Karpas-422 (cell line): ENCODE data around the gene ABLIM2. TPM values are rescaled to one million over a fixed set of nuclear protein-coding genes. Genes with fewer than 3 reads are reported as not detected.
A peak's percentile ranks its signal among the peaks of the same experiment; 100 is the strongest.

Experiments used
- DNase-seq: peaks from one replicate; pipeline ENCODE4 v3.0.0-alpha.2; 2015
- H2AFZ ChIP-seq: fragments of 200-600 bp; sonication (generic); 2 replicates; pipeline ENCODE4 v1.6.1; 2014; ENCODE audit warnings: antibody characterized with exemption, low read length, mixed read lengths
- H3K27ac ChIP-seq: fragments of 200-600 bp; sonication (generic); 2 replicates; pipeline ENCODE4 v1.5.1; 2014; ENCODE audit warnings: mild to moderate bottlenecking, low read length, moderate library complexity
- H3K27me3 ChIP-seq: fragments of 200-600 bp; sonication (generic); 2 replicates; pipeline ENCODE4 v1.6.1; 2014; ENCODE audit warnings: low read length, mixed read lengths
- H3K36me3 ChIP-seq: fragments of 200-600 bp; sonication (generic); 2 replicates; pipeline ENCODE4 v1.6.1; 2014; ENCODE audit warnings: low read length, mixed read lengths; ENCODE audit not compliant: insufficient read depth
- H3K4me1 ChIP-seq: fragments of 200-600 bp; sonication (generic); 2 replicates; pipeline ENCODE4 v1.6.1; 2014; ENCODE audit warnings: mild to moderate bottlenecking, low read length, mixed read lengths
- H3K4me2 ChIP-seq: fragments of 200-600 bp; sonication (generic); 2 replicates; pipeline ENCODE4 v1.6.1; 2014; ENCODE audit warnings: low read length, low read depth, mild to moderate bottlenecking; ENCODE audit not compliant: poor library complexity, severe bottlenecking
- H3K4me3 ChIP-seq: fragments of 200-600 bp; sonication (generic); 2 replicates; pipeline ENCODE4 v1.5.1; 2014; ENCODE audit warnings: mild to moderate bottlenecking, antibody characterized with exemption, low read length, mixed read lengths
- H3K79me2 ChIP-seq: fragments of 200-600 bp; sonication (generic); 2 replicates; pipeline ENCODE4 v1.6.1; 2014; ENCODE audit warnings: mild to moderate bottlenecking, low read length, mixed read lengths
- H3K9ac ChIP-seq: fragments of 200-600 bp; sonication (generic); 2 replicates; pipeline ENCODE4 v1.6.0; 2014; ENCODE audit warnings: low read length
- H3K9me2 ChIP-seq: fragments of 200-600 bp; sonication (generic), shearing (Covaris generic); replicated peaks from 2 replicates; pipeline ENCODE4 v1.6.0; 2014; ENCODE audit warnings: mild to moderate bottlenecking, low read length, moderate library complexity; ENCODE audit not compliant: insufficient read depth
- H3K9me3 ChIP-seq: fragments of 300-700, 200-600 bp; sonication (generic); 2 replicates; pipeline ENCODE4 v1.6.1; 2014; ENCODE audit warnings: low read length, mixed read lengths
- H4K20me1 ChIP-seq: fragments of 200-600 bp; sonication (generic); 2 replicates; pipeline ENCODE4 v1.6.1; 2014; ENCODE audit warnings: mild to moderate bottlenecking, antibody characterized with exemption, low read length, low read depth; ENCODE audit not compliant: insufficient read depth
- total RNA-seq: library from RNA; depleted of rRNA; stranded (reverse); fragments of >200 nt; shearing (Covaris generic); gene quantifications from 2 replicates; pipeline ENCODE4 v1.2.3, GENCODE V29; 2014; ENCODE audit warnings: low replicate concordance

Gene ABLIM2
- total RNA-seq, 1 experiment from 2014 or later = not detected

GRCh38 chr4:8024073-8024786 is 134.4 kb downstream of the ABLIM2 start:
- Histone ChIP-seq H2AFZ (no peak overlapping the region), H3K4me1 (no peaks in the 10 kb centered on the region)

GRCh38 chr4:8023696-8024033 is 134.9 kb downstream of the ABLIM2 start:
- no peaks in the 10 kb centered on the region for H4K20me1 ChIP-seq
- no peaks in the 10 kb centered on the region for H3K79me2 ChIP-seq
- H3K9me2 ChIP-seq = no peaks in the 10 kb centered on the region
- H3K36me3 ChIP-seq = no peaks in the 10 kb centered on the region
- no peak overlapping the region for H3K27ac ChIP-seq
- no peaks in the 10 kb centered on the region for H3K27me3 ChIP-seq
- no peak overlapping the region for H3K4me3 ChIP-seq
- H3K9ac ChIP-seq = no peak overlapping the region
- no peaks in the 10 kb centered on the region for H3K4me1 ChIP-seq
- H2AFZ ChIP-seq = no peak overlapping the region
- H3K9me3 ChIP-seq = no peaks in the 10 kb centered on the region
- no peak overlapping the region for H3K4me2 ChIP-seq
- DNase-seq = no peak

More at GRCh38 chr4:8024073-8024786, 134.4 kb downstream of the ABLIM2 start:
- Histone ChIP-seq H4K20me1 (no peaks in the 10 kb centered on the region), H3K79me2 (no peaks in the 10 kb centered on the region), H3K4me3 (no peak overlapping the region), H3K9ac (no peak overlapping the region), H3K27ac (no peak overlapping the region), H3K9me2 (no peaks in the 10 kb centered on the region), H3K9me3 (no peaks in the 10 kb centered on the region), H3K4me2 (no peak overlapping the region), H3K27me3 (no peaks in the 10 kb centered on the region), H3K36me3 (no peaks in the 10 kb centered on the region)
- no peak for DNase-seq

- Histone ChIP-seq H3K4me3 (no peak overlapping the region), H2AFZ (no peak overlapping the region), H3K4me2 (no peak overlapping the region), H3K9me2 (no peaks in the 10 kb centered on the region), H3K4me1 (no peaks in the 10 kb centered on the region), H3K9me3 (no peaks in the 10 kb centered on the region), H3K27me3 (no peaks in the 10 kb centered on the region), H3K79me2 (no peaks in the 10 kb centered on the region), H3K9ac (no peak overlapping the region), H4K20me1 (no peaks in the 10 kb centered on the region), H3K36me3 (no peaks in the 10 kb centered on the region), H3K27ac (no peak overlapping the region)
- DNase-seq = no peak
These were observed 135.6 kb downstream of the ABLIM2 start for GRCh38 chr4:8022767-8023695.

GRCh38 chr4:8021796-8022195 is 136.8 kb downstream of the ABLIM2 start:
- H3K27me3 ChIP-seq = no peaks in the 10 kb centered on the region
- DNase-seq = no peak

GRCh38 chr4:8019396-8020365 is 138.9 kb downstream of the ABLIM2 start:
- no peak for DNase-seq
- H3K4me1 ChIP-seq = no peaks in the 10 kb centered on the region
- no peaks in the 10 kb centered on the region for H3K27me3 ChIP-seq
- H3K9me3 ChIP-seq = no peaks in the 10 kb centered on the region
- H3K36me3 ChIP-seq = no peaks in the 10 kb centered on the region
- no peak overlapping the region for H3K9ac ChIP-seq
- no peaks in the 10 kb centered on the region for H4K20me1 ChIP-seq
- no peak overlapping the region for H3K4me2 ChIP-seq
- no peaks in the 10 kb centered on the region for H3K79me2 ChIP-seq
- no peak overlapping the region for H3K4me3 ChIP-seq
- H3K27ac ChIP-seq = no peak overlapping the region
- H2AFZ ChIP-seq = no peak overlapping the region
- H3K9me2 ChIP-seq = no peaks in the 10 kb centered on the region

More at GRCh38 chr4:8021796-8022195, 136.8 kb downstream of the ABLIM2 start:
- no peak overlapping the region for H3K9ac ChIP-seq
- H3K79me2 ChIP-seq = no peaks in the 10 kb centered on the region
- H3K9me3 ChIP-seq = no peaks in the 10 kb centered on the region
- H3K36me3 ChIP-seq = no peaks in the 10 kb centered on the region
- no peaks in the 10 kb centered on the region for H3K4me1 ChIP-seq
- H3K27ac ChIP-seq = no peak overlapping the region
- no peaks in the 10 kb centered on the region for H3K9me2 ChIP-seq
- no peak overlapping the region for H3K4me3 ChIP-seq
- H4K20me1 ChIP-seq = no peaks in the 10 kb centered on the region
- no peak overlapping the region for H3K4me2 ChIP-seq
- no peak overlapping the region for H2AFZ ChIP-seq

GRCh38 chr4:8016527-8016926 is 142.1 kb downstream of the ABLIM2 start:
- Histone ChIP-seq H4K20me1 (no peaks in the 10 kb centered on the region), H3K27me3 (no peaks in the 10 kb centered on the region), H3K9ac (no peak overlapping the region), H3K27ac (no peak overlapping the region), H3K9me3 (no peaks in the 10 kb centered on the region), H3K4me1 (no peaks in the 10 kb centered on the region), H3K9me2 (no peaks in the 10 kb centered on the region), H2AFZ (no peak overlapping the region), H3K4me2 (no peak overlapping the region), H3K4me3 (no peak overlapping the region), H3K36me3 (no peaks in the 10 kb centered on the region), H3K79me2 (no peaks in the 10 kb centered on the region)
- no peak for DNase-seq

GRCh38 chr4:8015512-8015911 is 143.1 kb downstream of the ABLIM2 start:
- H4K20me1 ChIP-seq = no peaks in the 10 kb centered on the region

More at GRCh38 chr4:8015512-8015911, 143.1 kb downstream of the ABLIM2 start:
- Histone ChIP-seq H3K36me3 (no peaks in the 10 kb centered on the region), H3K9me3 (no peaks in the 10 kb centered on the region), H3K4me1 (no peaks in the 10 kb centered on the region), H3K4me2 (no peak overlapping the region), H3K9ac (no peak overlapping the region), H2AFZ (no peak overlapping the region), H3K27ac (no peak overlapping the region), H3K27me3 (no peaks in the 10 kb centered on the region), H3K79me2 (no peaks in the 10 kb centered on the region), H3K9me2 (no peaks in the 10 kb centered on the region), H3K4me3 (no peak overlapping the region)
- DNase-seq = peak; percentile 50
